ENCODE measurements around the gene PPP1R1C. TPM values are rescaled to one million over a fixed set of nuclear protein-coding genes. Genes with fewer than 3 reads are reported as not detected.

The PPP1R1C gene
- total and polyA plus RNA-seq, 2 donors (not counting 1 experiment from before 2014, with no cell fraction given): not detected

DNA sequence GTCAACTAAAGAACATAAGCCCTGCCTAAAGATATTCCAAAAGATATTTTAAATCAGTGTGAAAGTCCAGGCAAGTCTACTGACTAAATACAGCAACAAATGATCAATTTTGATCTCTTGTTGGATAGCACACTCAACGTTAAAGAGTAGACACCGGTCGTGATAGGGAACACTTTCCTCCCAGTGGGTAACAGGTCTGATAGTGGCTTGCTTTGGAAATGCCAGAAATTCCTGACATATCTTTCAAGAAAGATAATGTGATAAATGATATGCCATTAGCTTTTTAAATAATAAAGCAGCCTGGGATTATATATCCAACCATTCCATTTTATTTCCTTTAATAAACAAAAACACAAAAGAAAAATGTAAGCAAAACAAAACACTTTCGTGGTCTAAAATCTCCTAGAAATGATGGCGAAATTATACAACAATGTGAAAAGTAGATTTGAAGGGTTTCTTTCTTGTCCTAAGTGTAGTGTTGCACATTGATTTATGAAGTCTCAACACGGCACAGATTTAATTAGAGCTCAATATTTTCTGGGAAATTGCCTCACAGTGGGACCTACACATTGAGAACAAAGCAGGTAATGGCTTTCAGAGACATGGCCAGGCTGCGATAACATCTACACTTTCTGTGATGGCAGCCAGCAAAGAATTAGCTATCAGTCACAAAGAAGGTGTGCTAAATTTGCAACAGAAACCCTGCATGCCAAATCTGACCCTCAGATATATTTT lies 158.6 kb downstream of the PPP1R1C start:
- no peaks in the 10 kb centered on the region for H3K9me3 ChIP-seq (ENCODE audit: control extremely low read depth in 1 of 3, control insufficient read depth in 2 of 3, insufficient read depth in 1 of 3, low read length in 2 of 3)
- intact Hi-C loops (cut with micrococcal nuclease): no loop called here
- no peak overlapping the region for H2AFZ ChIP-seq (ENCODE audit: insufficient read depth, low read depth, low read length, poor library complexity, severe bottlenecking)

DNA sequence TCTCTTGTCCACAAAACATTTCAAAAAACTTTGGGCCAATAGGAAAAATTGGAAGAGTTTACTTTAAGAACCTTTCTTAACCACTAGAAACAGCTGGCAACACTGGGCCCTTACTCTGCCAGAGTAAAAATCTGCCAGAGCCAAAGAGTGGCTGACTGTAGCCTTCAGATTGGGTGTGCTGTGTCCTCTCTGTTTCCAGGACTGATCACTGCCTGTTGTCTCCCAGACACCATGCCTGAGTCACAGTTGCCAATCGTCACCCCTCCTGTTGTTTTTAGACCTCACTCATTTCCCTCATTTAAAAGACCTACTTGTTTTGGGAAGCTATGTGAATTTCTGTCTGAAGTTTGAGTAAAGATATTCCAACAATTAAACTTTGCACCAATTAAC lies 159.1 kb downstream of the PPP1R1C start:
- no peaks in the 10 kb centered on the region for H3K9me3 Mint-ChIP-seq (ENCODE audit: insufficient read depth)
- Histone ChIP-seq H3K4me3 (ENCODE audit: control extremely low read depth in 1 of 5, extremely low read depth in 1 of 5, insufficient read depth in 1 of 5, low read depth in 2 of 5, low read length in 4 of 5) (no peak overlapping the region), H3K4me2 (replicated peaks; ENCODE audit: low read depth, low read length, poor library complexity, severe bottlenecking) (no peak overlapping the region), H4K20me1 (ENCODE audit: control insufficient read depth, insufficient read depth, low read length, poor library complexity, severe bottlenecking) (no peaks in the 10 kb centered on the region), H3K9ac (ENCODE audit: low read length) (no peak overlapping the region), H3K79me2 (ENCODE audit: control insufficient read depth, insufficient read depth, low read length) (no peaks in the 10 kb centered on the region), H3K4me1 (ENCODE audit: control insufficient read depth in 2 of 2, insufficient read depth in 2 of 2, low read length in 2 of 2) (no peaks in the 10 kb centered on the region), H2AFZ (ENCODE audit: insufficient read depth, low read depth, low read length, poor library complexity, severe bottlenecking) (no peak overlapping the region), H3K36me3 (replicated peaks in 1 of 2; ENCODE audit: control extremely low read depth in 1 of 2, control insufficient read depth in 1 of 2, extremely low read depth in 1 of 2, insufficient read depth in 2 of 2, low read length in 1 of 2) (no peaks in the 10 kb centered on the region), H3K27me3 (replicated peaks in 1 of 4; ENCODE audit: control extremely low read depth in 1 of 4, control insufficient read depth in 3 of 4, insufficient read depth in 4 of 4, low read length in 3 of 4) (no peaks in the 10 kb centered on the region), H3K9me3 (ENCODE audit: control extremely low read depth in 1 of 3, control insufficient read depth in 2 of 3, insufficient read depth in 1 of 3, low read length in 2 of 3) (no peaks in the 10 kb centered on the region), H3K27ac (ENCODE audit: low read length in 2 of 2) (no peak overlapping the region)
- no CpG with 5 or more reads among the region's 1 CpG for WGBS (ENCODE audit: insufficient coverage)
- H3K4me1 Mint-ChIP-seq: no peaks in the 10 kb centered on the region
- H3K4me3 Mint-ChIP-seq: no peak overlapping the region
- ChIA-PET CTCF (no interaction called here), POLR2A (no interaction called here)
- ATAC-seq (ENCODE audit: low read depth) (no peak), DNase-seq (no peak)
- intact Hi-C loops (cut with micrococcal nuclease): no loop called here
- peaks cover 4% of the 10 kb centered on the region for H3K27me3 Mint-ChIP-seq
- H3K27ac Mint-ChIP-seq: no peak overlapping the region
- TF ChIP-seq EZH2 (IDR thresholded peaks at IDR 0.05; ENCODE audit: borderline replicate concordance, insufficient read depth, low read depth, low read length, poor library complexity, severe bottlenecking): no peak
- TF ChIP-seq, protein P1, sequence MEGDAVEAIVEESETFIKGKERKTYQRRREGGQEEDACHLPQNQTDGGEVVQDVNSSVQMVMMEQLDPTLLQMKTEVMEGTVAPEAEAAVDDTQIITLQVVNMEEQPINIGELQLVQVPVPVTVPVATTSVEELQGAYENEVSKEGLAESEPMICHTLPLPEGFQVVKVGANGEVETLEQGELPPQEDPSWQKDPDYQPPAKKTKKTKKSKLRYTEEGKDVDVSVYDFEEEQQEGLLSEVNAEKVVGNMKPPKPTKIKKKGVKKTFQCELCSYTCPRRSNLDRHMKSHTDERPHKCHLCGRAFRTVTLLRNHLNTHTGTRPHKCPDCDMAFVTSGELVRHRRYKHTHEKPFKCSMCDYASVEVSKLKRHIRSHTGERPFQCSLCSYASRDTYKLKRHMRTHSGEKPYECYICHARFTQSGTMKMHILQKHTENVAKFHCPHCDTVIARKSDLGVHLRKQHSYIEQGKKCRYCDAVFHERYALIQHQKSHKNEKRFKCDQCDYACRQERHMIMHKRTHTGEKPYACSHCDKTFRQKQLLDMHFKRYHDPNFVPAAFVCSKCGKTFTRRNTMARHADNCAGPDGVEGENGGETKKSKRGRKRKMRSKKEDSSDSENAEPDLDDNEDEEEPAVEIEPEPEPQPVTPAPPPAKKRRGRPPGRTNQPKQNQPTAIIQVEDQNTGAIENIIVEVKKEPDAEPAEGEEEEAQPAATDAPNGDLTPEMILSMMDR (IDR thresholded peaks at IDR 0.05): no peak

More for the DNA sequence above, 158.6 kb downstream of the PPP1R1C start:
- Histone ChIP-seq H3K4me1 (ENCODE audit: control insufficient read depth in 2 of 2, insufficient read depth in 2 of 2, low read length in 2 of 2) (no peaks in the 10 kb centered on the region), H3K9ac (ENCODE audit: low read length) (no peak overlapping the region), H3K79me2 (ENCODE audit: control insufficient read depth, insufficient read depth, low read length) (no peaks in the 10 kb centered on the region), H3K4me3 (ENCODE audit: control extremely low read depth in 1 of 5, extremely low read depth in 1 of 5, insufficient read depth in 1 of 5, low read depth in 2 of 5, low read length in 4 of 5) (no peak overlapping the region), H3K27ac (ENCODE audit: low read length in 2 of 2) (no peak overlapping the region), H4K20me1 (ENCODE audit: control insufficient read depth, insufficient read depth, low read length, poor library complexity, severe bottlenecking) (no peaks in the 10 kb centered on the region), H3K27me3 (replicated peaks in 1 of 4; ENCODE audit: control extremely low read depth in 1 of 4, control insufficient read depth in 3 of 4, insufficient read depth in 4 of 4, low read length in 3 of 4) (no peaks in the 10 kb centered on the region), H3K4me2 (replicated peaks; ENCODE audit: low read depth, low read length, poor library complexity, severe bottlenecking) (no peak overlapping the region), H3K36me3 (replicated peaks in 1 of 2; ENCODE audit: control extremely low read depth in 1 of 2, control insufficient read depth in 1 of 2, extremely low read depth in 1 of 2, insufficient read depth in 2 of 2, low read length in 1 of 2) (no peaks in the 10 kb centered on the region)
- Mint-ChIP-seq H3K27ac (no peak overlapping the region), H3K4me3 (no peak overlapping the region), H3K27me3 (peaks cover 7% of the 10 kb centered on the region), H3K4me1 (no peaks in the 10 kb centered on the region), H3K9me3 (ENCODE audit: insufficient read depth) (no peaks in the 10 kb centered on the region)
- ATAC-seq (ENCODE audit: low read depth) (no peak), DNase-seq (no peak)
- POLR2A ChIA-PET: no interaction called here
- CTCF ChIA-PET: no interaction called here
- no peak for TF ChIP-seq EZH2 (IDR thresholded peaks at IDR 0.05; ENCODE audit: borderline replicate concordance, insufficient read depth, low read depth, low read length, poor library complexity, severe bottlenecking)
- TF ChIP-seq, protein P1 (IDR thresholded peaks at IDR 0.05): no peak
- 83% methylated on average over 2 of the region's 7 CpGs for WGBS (ENCODE audit: insufficient coverage)
